HepG2 (cell line): Measurements from ENCODE around the gene ANXA10. TPM values are rescaled to one million over a fixed set of nuclear protein-coding genes. Genes with fewer than 3 reads are reported as not detected.

Experiments used
- ATAC-seq: fragments of 200-7000 bp; cut with Tn5 transposase; 3 replicates; pipeline ENCODE4 v1.9.1; 2020; ENCODE audit warnings: mild to moderate bottlenecking, moderate library complexity
- BruUV-seq: library from RNA; stranded (reverse); fragments of 400-500 nt; replicated peaks from 2 replicates; lab custom pipeline; 2021; lab: Mats Ljungman, UMichigan
- CTCF ChIA-PET: fragments of 300-600 bp; formaldehyde crosslinking; extraction: SDS; loops from one replicate; lab custom pipeline; 2021; ENCODE audit warnings: low total read pairs, inconsistent platforms, low intra/inter-chr PET ratio; lab: Yijun Ruan, JAX
- POLR2A ChIA-PET: fragments of 350-600 bp; sonication (Branson Sonifier 250); formaldehyde crosslinking; loops from one replicate; lab custom pipeline; 2020; ENCODE audit warnings: antibody characterized with exemption, inconsistent platforms; lab: Yijun Ruan, JAX
- DNase-seq: peaks from one replicate; pipeline ENCODE4 v3.0.0-alpha.2; 2015; ENCODE audit warnings: low spot score
- FAIRE-seq: peaks from 3 replicates; lab custom pipeline; 2011; peaks lifted over from hg19 to GRCh38; lab: Jason Lieb, UNC
- H2AFZ ChIP-seq: one replicate; pipeline ENCODE4 v1.6.1; 2011; ENCODE audit warnings: low read length, inconsistent platforms
- H3K27ac ChIP-seq: fragments of 300-600 bp; 3 replicates; pipeline ENCODE4 v1.8.0; 2011; ENCODE audit warnings: mixed run types, mild to moderate bottlenecking, mixed read lengths, low read length, inconsistent platforms; ENCODE audit not compliant: insufficient read depth; ENCODE audit errors: extremely low read length
- H3K27me3 ChIP-seq, 2 experiments: fragments of 200-600 bp in 1 of 2; 2 replicates in 1 of 2; 3 replicates in 1 of 2; pipeline versions ENCODE4 v1.6.0 to v1.8.0; 2011; ENCODE audit warnings: low read length in 2 of 2, mild to moderate bottlenecking in 2 of 2, moderate library complexity in 2 of 2, inconsistent platforms in 1 of 2; ENCODE audit not compliant: insufficient read depth in 2 of 2, control insufficient read depth in 1 of 2
- H3K36me3 ChIP-seq, 2 experiments: fragments of 200-600 bp in 1 of 2; replicated peaks in 1 of 2; 2 replicates in 1 of 2; 3 replicates in 1 of 2; pipeline versions ENCODE4 v1.5.1 to v1.8.0; 2011; ENCODE audit warnings: low read length in 2 of 2, inconsistent platforms in 1 of 2; ENCODE audit not compliant: insufficient read depth in 2 of 2, control insufficient read depth in 1 of 2
- H3K4me1 ChIP-seq: 2 replicates; pipeline ENCODE4 v1.5.1; 2012; ENCODE audit warnings: low read length, inconsistent platforms; ENCODE audit not compliant: insufficient read depth
- H3K4me2 ChIP-seq: 2 replicates; pipeline ENCODE4 v1.6.0; 2011; ENCODE audit warnings: low read depth, low read length, inconsistent platforms
- H3K4me3 ChIP-seq, 3 experiments: fragments of 200-600 bp in 1 of 3; sonication (generic), shearing (Covaris generic) in 1 of 3; replicated peaks in 1 of 3; 2 replicates each; pipeline ENCODE4 v1.5.1; 2011 to 2016; ENCODE audit warnings: low read length in 3 of 3, inconsistent platforms in 2 of 3, low read depth in 2 of 3, mild to moderate bottlenecking in 2 of 3, control low read depth in 1 of 3, mixed read lengths in 1 of 3; ENCODE audit not compliant: insufficient read depth in 1 of 3
- H3K79me2 ChIP-seq: one replicate; pipeline ENCODE4 v1.6.1; 2011; ENCODE audit warnings: low read length, inconsistent platforms; ENCODE audit not compliant: insufficient read depth
- H3K9ac ChIP-seq: 2 replicates; pipeline ENCODE4 v1.6.0; 2011; ENCODE audit warnings: mild to moderate bottlenecking, low read depth, low read length, inconsistent platforms; ENCODE audit not compliant: insufficient read depth
- H3K9me3 ChIP-seq: 2 replicates; pipeline ENCODE4 v1.5.1; 2012; ENCODE audit warnings: mild to moderate bottlenecking, low read length
- H4K20me1 ChIP-seq: 2 replicates; pipeline ENCODE4 v1.6.0; 2011; ENCODE audit warnings: inconsistent platforms, mild to moderate bottlenecking, low read length, moderate library complexity; ENCODE audit not compliant: insufficient read depth
- NFIB ChIP-seq: sonication (generic); formaldehyde crosslinking; IDR thresholded peaks from 2 replicates; pipeline ENCODE4 v1.9.0; 2021; ENCODE audit warnings: missing genetic modification reagents, mild to moderate bottlenecking, borderline replicate concordance
- NR2F2 ChIP-seq: IDR thresholded peaks from 2 replicates; pipeline ENCODE4 v1.6.1; 2012; ENCODE audit warnings: low read depth, inconsistent platforms, borderline replicate concordance
- SRSF1 ChIP-seq: fragments of 200-400 bp; formaldehyde crosslinking; optimal IDR thresholded peaks from 2 replicates; pipeline ENCODE3; 2017; ENCODE audit warnings: mild to moderate bottlenecking, low read depth, low read length, moderate library complexity
- SRY ChIP-seq: sonication (generic); formaldehyde crosslinking; IDR thresholded peaks from 2 replicates; pipeline ENCODE4 v1.8.0; 2022; ENCODE audit warnings: mild to moderate bottlenecking, missing genetic modification reagents
- ZNF10 ChIP-seq: sonication (generic); formaldehyde crosslinking; IDR thresholded peaks from 2 replicates; pipeline ENCODE4 v1.4.0; 2020; ENCODE audit warnings: mild to moderate bottlenecking, low read depth, missing genetic modification reagents, borderline replicate concordance
- ZNF264 ChIP-seq: sonication (generic); formaldehyde crosslinking; IDR thresholded peaks from 2 replicates; pipeline ENCODE4 v1.4.0; 2020; ENCODE audit warnings: missing genetic modification reagents
- ZNF652 ChIP-seq: IDR thresholded peaks from 2 replicates; pipeline ENCODE4 v1.6.1; 2016; ENCODE audit warnings: low read depth, borderline replicate concordance
- WGBS: methylation state at CpG from one replicate; pipeline ENCODE4 v1.1.6; 2017; ENCODE audit warnings: low lambda C conversion rate; 5-methylcytosine and 5-hydroxymethylcytosine counted together
- in situ Hi-C: cut with HindIII; loops from 2 replicates; pipeline ENCODE4 v1.10.0; 2017; ENCODE audit warnings: low pct_unique_long_range_greater_than_20kb; ENCODE audit not compliant: extremely low pct_ligation_motif_present
- intact Hi-C: fragments of 100-400 bp; cut with micrococcal nuclease; formaldehyde crosslinking; loops from one replicate; pipeline ENCODE4 v1.10.0; 2022; ENCODE audit not compliant: unreplicated experiment
- polyA plus RNA-seq, 8 experiments: library from polyadenylated mRNA; depleted of rRNA in 3 of 8; stranded (reverse) in 7 of 8; unstranded in 1 of 8; fragments of >200 nt; fragmentation: Illumina TruSeq in 4 of 8; extraction: Trizol in 4 of 8; gene quantifications; 2 replicates each; pipeline versions ENCODE4 v1.2.1 to v1.2.3, GENCODE V29; 2011 to 2016; ENCODE audit warnings: low read depth in 4 of 8, missing spikeins in 1 of 8, mixed read lengths in 1 of 8; ENCODE audit not compliant: insufficient read depth in 1 of 8
- total RNA-seq, 5 experiments: library from RNA; depleted of rRNA; stranded (reverse); fragments of >200 nt; fragmentation: Illumina TruSeq; extraction: Trizol; gene quantifications; 2 replicates each; pipeline ENCODE4 v1.2.3, GENCODE V29; 2016; ENCODE audit warnings: low read depth in 1 of 5
- TF ChIP-seq, protein P1 (sequence below): sonication (generic); formaldehyde crosslinking; IDR thresholded peaks from 2 replicates; pipeline ENCODE4 v1.4.0; 2020; ENCODE audit warnings: low read depth, mild to moderate bottlenecking, missing genetic modification reagents

Gene ANXA10
- total and polyA plus RNA-seq, 2 of the 13 experiments (the other 11 are each of a cell fraction or from before 2014, with no cell fraction given) = 0.08 TPM; not detected in 1

DNA sequence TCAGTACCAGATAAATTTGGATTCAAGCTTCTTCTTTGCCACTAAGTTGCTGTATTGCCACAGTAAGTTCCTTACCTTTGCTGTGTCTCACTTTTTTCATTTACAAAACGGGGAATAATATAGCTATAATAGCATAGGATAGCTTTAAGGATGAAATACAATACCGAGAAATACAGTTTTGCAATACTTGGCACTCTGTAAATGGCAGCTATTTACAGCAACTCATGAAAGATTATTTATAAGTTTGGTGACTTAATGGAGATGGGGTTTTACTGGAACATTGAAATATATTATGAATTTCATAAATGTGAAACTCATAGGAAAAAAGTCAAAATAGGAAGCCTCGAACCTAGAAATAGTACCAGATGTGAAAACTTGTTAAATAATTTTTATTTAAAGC is 27.6 kb downstream of the ANXA10 start (continued):
- TF ChIP-seq SRY = no peak

DNA sequence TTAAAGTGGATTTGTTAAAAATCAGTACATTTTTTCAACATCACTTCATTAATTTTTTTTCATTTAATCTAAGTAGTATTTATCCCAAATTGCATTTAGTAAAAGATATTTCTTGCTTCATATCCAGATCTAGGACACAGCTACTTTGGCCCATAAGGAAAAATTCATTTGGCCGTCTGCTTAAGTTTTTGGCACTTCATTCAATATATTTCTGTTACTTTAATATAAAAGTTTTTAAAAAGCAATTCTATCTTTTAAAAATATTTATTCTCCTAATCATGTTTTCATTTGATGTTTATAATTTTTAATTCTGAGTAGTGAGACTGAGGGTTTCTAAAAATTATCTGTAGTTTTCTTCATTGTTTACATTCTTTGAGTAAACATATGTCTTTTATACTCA is 28.5 kb downstream of the ANXA10 start:
- 42% methylated on average over 1 of the region's 1 CpG for WGBS
- Histone ChIP-seq H3K9ac (no peak overlapping the region), H3K4me2 (no peak overlapping the region), H3K4me1 (no peaks in the 10 kb centered on the region), H2AFZ (no peak overlapping the region), H3K27me3 (no peaks in the 10 kb centered on the region), H3K36me3 (no peaks in the 10 kb centered on the region), H3K4me3 (no peak overlapping the region), H4K20me1 (no peaks in the 10 kb centered on the region), H3K9me3 (no peaks in the 10 kb centered on the region), H3K27ac (no peak overlapping the region), H3K79me2 (no peaks in the 10 kb centered on the region)
- CTCF ChIA-PET = no interaction called here
- intact Hi-C loops = no loop called here
- ATAC-seq (no peak), DNase-seq (no peak), FAIRE-seq (no peak)
- in situ Hi-C loops = no loop called here
- TF ChIP-seq ZNF10 = no peak
- POLR2A ChIA-PET = no interaction called here
- no TSS peak for BruUV-seq

DNA sequence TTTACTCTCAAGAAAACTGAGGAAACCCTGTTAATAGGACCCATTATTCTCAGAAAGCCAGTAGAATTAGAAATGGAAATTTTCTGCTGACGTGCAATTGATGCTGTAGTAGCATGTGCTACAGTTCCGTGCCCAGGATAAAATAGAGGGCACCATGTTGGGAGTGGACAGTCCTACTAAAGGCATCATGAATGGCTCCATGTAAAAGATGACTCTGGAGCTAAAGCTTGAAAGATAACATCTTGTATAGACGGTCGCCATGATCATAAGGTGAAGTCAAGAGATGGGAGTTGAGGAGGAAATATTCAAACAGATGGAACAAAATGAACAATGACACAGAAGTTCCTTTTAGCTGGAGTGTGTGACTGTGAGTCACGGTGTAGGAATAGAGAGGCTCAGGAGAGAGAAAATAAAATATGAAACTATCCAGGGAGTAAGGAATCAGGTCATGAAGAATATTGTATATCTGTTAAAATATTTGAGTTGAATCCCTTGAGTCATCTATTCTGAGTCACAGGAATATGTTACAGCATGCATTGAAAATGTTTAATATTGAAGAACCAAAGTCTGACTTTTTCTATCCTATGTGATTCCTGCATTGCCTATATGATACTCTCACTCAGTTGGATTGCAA is 31.8 kb downstream of the ANXA10 start:
- Histone ChIP-seq H4K20me1 (no peaks in the 10 kb centered on the region), H3K79me2 (no peaks in the 10 kb centered on the region), H2AFZ (no peak overlapping the region), H3K27me3 (no peaks in the 10 kb centered on the region), H3K36me3 (no peaks in the 10 kb centered on the region), H3K9me3 (no peaks in the 10 kb centered on the region), H3K4me3 (no peak overlapping the region), H3K27ac (no peak overlapping the region), H3K9ac (no peak overlapping the region), H3K4me2 (no peak overlapping the region), H3K4me1 (no peaks in the 10 kb centered on the region)
- BruUV-seq = no TSS peak
- no peak for FAIRE-seq
- no peak for DNase-seq
- no peak for ATAC-seq
- ChIA-PET POLR2A (no interaction called here), CTCF (no interaction called here)
- intact Hi-C loops = no loop called here
- WGBS = 19% methylated on average over 5 of the region's 5 CpGs
- in situ Hi-C loops = no loop called here
- no peak for TF ChIP-seq ZNF264 (CRISPR knock-in tag)
- TF ChIP-seq, protein P1, sequence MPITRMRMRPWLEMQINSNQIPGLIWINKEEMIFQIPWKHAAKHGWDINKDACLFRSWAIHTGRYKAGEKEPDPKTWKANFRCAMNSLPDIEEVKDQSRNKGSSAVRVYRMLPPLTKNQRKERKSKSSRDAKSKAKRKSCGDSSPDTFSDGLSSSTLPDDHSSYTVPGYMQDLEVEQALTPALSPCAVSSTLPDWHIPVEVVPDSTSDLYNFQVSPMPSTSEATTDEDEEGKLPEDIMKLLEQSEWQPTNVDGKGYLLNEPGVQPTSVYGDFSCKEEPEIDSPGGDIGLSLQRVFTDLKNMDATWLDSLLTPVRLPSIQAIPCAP (CRISPR knock-in tag) = no peak
- no peak for TF ChIP-seq NFIB (CRISPR knock-in tag)
- TF ChIP-seq NR2F2 = no peak
- TF ChIP-seq ZNF652 (CRISPR knock-in tag) = no peak
- no peak for TF ChIP-seq SRSF1
